ENCODE data around the gene ERRFI1. TPM values are rescaled to one million over a fixed set of nuclear protein-coding genes. Genes with fewer than 3 reads are reported as not detected.
A peak's percentile ranks its signal among the peaks of the same experiment; 100 is the strongest.

The ERRFI1 gene
- total RNA-seq, 2 donors from 2014 or later: 61.4 to 72.5 TPM

DNA sequence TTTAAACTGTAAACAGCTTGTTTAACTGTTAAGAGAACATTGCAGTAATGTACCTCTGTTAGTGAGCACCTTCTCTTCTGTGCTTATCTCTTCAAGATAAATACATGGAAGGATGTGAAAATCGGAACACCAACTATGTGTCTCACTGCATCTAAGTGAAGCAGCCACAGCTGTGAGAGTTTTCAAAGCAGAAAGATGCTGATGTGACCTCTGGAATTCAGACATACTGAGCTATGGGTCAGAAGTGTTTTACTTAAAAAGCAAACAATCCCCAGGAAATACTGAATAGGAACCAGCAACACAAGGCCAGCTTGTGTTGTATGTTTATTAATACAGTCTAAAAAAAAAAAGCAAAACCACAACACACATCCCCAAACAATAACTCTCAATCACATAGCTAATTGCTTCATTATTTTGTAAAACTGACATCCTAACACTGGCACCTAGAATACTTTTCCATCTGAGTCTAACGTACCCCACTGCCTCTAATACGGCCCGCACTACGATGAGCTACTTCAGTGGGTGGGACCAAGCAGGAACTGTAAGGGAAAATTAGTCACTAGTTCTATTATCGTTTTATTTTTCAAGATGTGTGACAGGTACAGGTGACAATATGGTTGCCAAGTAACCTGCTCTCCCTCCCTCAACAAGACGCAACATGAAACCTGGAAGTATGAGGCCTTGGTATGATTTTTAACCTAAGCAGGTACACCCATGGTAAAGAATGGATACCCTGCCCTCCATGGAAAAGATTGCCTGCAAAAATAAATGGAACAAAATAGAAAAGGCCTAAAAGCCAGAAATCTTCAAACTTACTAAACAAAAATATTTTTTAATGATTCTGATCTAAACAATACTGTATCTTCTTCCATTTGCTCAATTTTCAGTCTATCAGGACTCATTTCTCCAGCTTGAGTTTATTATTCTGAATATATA is 13.9 kb downstream of the ERRFI1 start:
- H3K4me1 ChIP-seq (ENCODE audit: control insufficient read depth, insufficient read depth, low read length): peaks cover 9% of the 10 kb centered on the region
- peaks cover 51% of the 10 kb centered on the region for H3K36me3 Mint-ChIP-seq (ENCODE audit: low read depth)
- no peak overlapping the region for H3K4me3 Mint-ChIP-seq
- TF ChIP-seq, protein P1, sequence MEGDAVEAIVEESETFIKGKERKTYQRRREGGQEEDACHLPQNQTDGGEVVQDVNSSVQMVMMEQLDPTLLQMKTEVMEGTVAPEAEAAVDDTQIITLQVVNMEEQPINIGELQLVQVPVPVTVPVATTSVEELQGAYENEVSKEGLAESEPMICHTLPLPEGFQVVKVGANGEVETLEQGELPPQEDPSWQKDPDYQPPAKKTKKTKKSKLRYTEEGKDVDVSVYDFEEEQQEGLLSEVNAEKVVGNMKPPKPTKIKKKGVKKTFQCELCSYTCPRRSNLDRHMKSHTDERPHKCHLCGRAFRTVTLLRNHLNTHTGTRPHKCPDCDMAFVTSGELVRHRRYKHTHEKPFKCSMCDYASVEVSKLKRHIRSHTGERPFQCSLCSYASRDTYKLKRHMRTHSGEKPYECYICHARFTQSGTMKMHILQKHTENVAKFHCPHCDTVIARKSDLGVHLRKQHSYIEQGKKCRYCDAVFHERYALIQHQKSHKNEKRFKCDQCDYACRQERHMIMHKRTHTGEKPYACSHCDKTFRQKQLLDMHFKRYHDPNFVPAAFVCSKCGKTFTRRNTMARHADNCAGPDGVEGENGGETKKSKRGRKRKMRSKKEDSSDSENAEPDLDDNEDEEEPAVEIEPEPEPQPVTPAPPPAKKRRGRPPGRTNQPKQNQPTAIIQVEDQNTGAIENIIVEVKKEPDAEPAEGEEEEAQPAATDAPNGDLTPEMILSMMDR (conservative IDR thresholded peaks at IDR 0.05): no peak
- no peaks in the 10 kb centered on the region for H3K27me3 ChIP-seq (ENCODE audit: control insufficient read depth, insufficient read depth, low read length, poor library complexity, severe bottlenecking)
- H3K9ac ChIP-seq (ENCODE audit: extremely low read depth, low read length, poor library complexity, severe bottlenecking): no peak overlapping the region
- 93 to 95% methylated on average over 2 to 7 of the region's 7 CpGs for WGBS, 2 experiments (ENCODE audit: insufficient coverage in 1 of 2, insufficient read length in 1 of 2)
- H3K36me3 ChIP-seq (ENCODE audit: control insufficient read depth, insufficient read depth, low read length): peaks cover 60% of the 10 kb centered on the region
- H3K4me1 Mint-ChIP-seq: peaks cover 24% of the 10 kb centered on the region
- no peaks in the 10 kb centered on the region for H3K27me3 Mint-ChIP-seq (ENCODE audit: insufficient read depth)
- peak overlapping the region; percentile 37 for H3K27ac Mint-ChIP-seq
- peak; percentile 7 for DNase-seq
- H3K9me3 Mint-ChIP-seq: no peaks in the 10 kb centered on the region
- no peak overlapping the region for H3K27ac ChIP-seq (ENCODE audit: low read depth, low read length)
- H3K4me3 ChIP-seq (ENCODE audit: low read length): no peak overlapping the region
- no peaks in the 10 kb centered on the region for H3K9me3 ChIP-seq (ENCODE audit: control insufficient read depth, low read length)

- H3K4me1 ChIP-seq (ENCODE audit: control insufficient read depth, insufficient read depth, low read length): peaks cover 10% of the 10 kb centered on the region
Measured at GRCh38 chr1:8011016-8011415, 15.1 kb downstream of the ERRFI1 start.

GRCh38 chr1:8010080-8010664 is 15.9 kb downstream of the ERRFI1 start:
- Histone ChIP-seq H3K9me3 (ENCODE audit: control insufficient read depth, low read length) (no peaks in the 10 kb centered on the region), H3K27ac (ENCODE audit: low read depth, low read length) (no peak overlapping the region), H3K36me3 (ENCODE audit: control insufficient read depth, insufficient read depth, low read length) (peaks cover 56% of the 10 kb centered on the region), H3K4me3 (ENCODE audit: low read length) (no peak overlapping the region), H3K27me3 (ENCODE audit: control insufficient read depth, insufficient read depth, low read length, poor library complexity, severe bottlenecking) (no peaks in the 10 kb centered on the region), H3K4me1 (ENCODE audit: control insufficient read depth, insufficient read depth, low read length) (peaks cover 4% of the 10 kb centered on the region), H3K9ac (ENCODE audit: extremely low read depth, low read length, poor library complexity, severe bottlenecking) (no peak overlapping the region)
- WGBS, 2 experiments (ENCODE audit: insufficient coverage in 1 of 2, insufficient read length in 1 of 2): 92 to 96% methylated on average over 8 of the region's 8 CpGs
- TF ChIP-seq, protein P1 (conservative IDR thresholded peaks at IDR 0.05): no peak
- Mint-ChIP-seq H3K4me1 (peaks cover 18% of the 10 kb centered on the region), H3K9me3 (no peaks in the 10 kb centered on the region), H3K4me3 (no peak overlapping the region), H3K27ac (peak overlapping the region; percentile 7), H3K27me3 (ENCODE audit: insufficient read depth) (no peaks in the 10 kb centered on the region), H3K36me3 (ENCODE audit: low read depth) (peaks cover 51% of the 10 kb centered on the region)
- no peak for DNase-seq

More at GRCh38 chr1:8011016-8011415, 15.1 kb downstream of the ERRFI1 start:
- DNase-seq: no peak
- Mint-ChIP-seq H3K36me3 (ENCODE audit: low read depth) (peaks cover 51% of the 10 kb centered on the region), H3K27ac (no peak overlapping the region), H3K9me3 (no peaks in the 10 kb centered on the region), H3K4me3 (no peak overlapping the region), H3K27me3 (ENCODE audit: insufficient read depth) (no peaks in the 10 kb centered on the region), H3K4me1 (peaks cover 22% of the 10 kb centered on the region)
- WGBS, 2 experiments (ENCODE audit: insufficient coverage in 1 of 2, insufficient read length in 1 of 2): 97 to 100% methylated on average over 2 to 4 of the region's 4 CpGs
- Histone ChIP-seq H3K27me3 (ENCODE audit: control insufficient read depth, insufficient read depth, low read length, poor library complexity, severe bottlenecking) (no peaks in the 10 kb centered on the region), H3K4me3 (ENCODE audit: low read length) (no peak overlapping the region), H3K36me3 (ENCODE audit: control insufficient read depth, insufficient read depth, low read length) (peaks cover 60% of the 10 kb centered on the region), H3K9ac (ENCODE audit: extremely low read depth, low read length, poor library complexity, severe bottlenecking) (no peak overlapping the region), H3K27ac (ENCODE audit: low read depth, low read length) (no peak overlapping the region), H3K9me3 (ENCODE audit: control insufficient read depth, low read length) (no peaks in the 10 kb centered on the region)
- TF ChIP-seq, protein P1 (conservative IDR thresholded peaks at IDR 0.05): no peak
